HCT116 (cell line): ENCODE measurements around the gene LTA4H.

ENCODE experiments used
- CTCF ChIP-seq, 3 experiments: fragments of 200-600 bp in 1 of 3; sonication (generic) in 1 of 3; IDR thresholded peaks in 2 of 3; conservative IDR thresholded peaks in 1 of 3; 2 replicates each; pipeline ENCODE4 v1.5.1; 2012 to 2017; ENCODE audit warnings: low read depth in 2 of 3, low read length in 2 of 3, antibody characterized with exemption in 1 of 3, borderline replicate concordance in 1 of 3, control low read depth in 1 of 3, mild to moderate bottlenecking in 1 of 3, mixed read lengths in 1 of 3, mixed run types in 1 of 3, moderate library complexity in 1 of 3; ENCODE audit not compliant: insufficient read depth in 1 of 3
- EGR1 ChIP-seq: IDR thresholded peaks from 2 replicates; pipeline ENCODE4 v1.6.1; 2012; ENCODE audit warnings: low read depth
- EZH2 ChIP-seq: fragments of 200-600 bp; sonication (generic); IDR thresholded peaks from 2 replicates; pipeline ENCODE4 v1.6.1; 2017; ENCODE audit warnings: antibody characterized with exemption, mixed run types
- EZH2phosphoT487 ChIP-seq: fragments of 200-600 bp; IDR thresholded peaks from 2 replicates; pipeline ENCODE4 v1.6.1; 2018; ENCODE audit warnings: antibody characterized with exemption, borderline replicate concordance
- POLR2A ChIP-seq: IDR thresholded peaks from 2 replicates; pipeline ENCODE4 v1.7.0; 2011; ENCODE audit warnings: borderline replicate concordance; ENCODE audit not compliant: insufficient read depth, insufficient read length; ENCODE audit errors: extremely low read depth
- YY1 ChIP-seq: IDR thresholded peaks from 2 replicates; pipeline ENCODE4 v1.6.1; 2011; ENCODE audit warnings: low read length, low read depth, moderate library complexity, mild to moderate bottlenecking; ENCODE audit not compliant: insufficient replicate concordance; ENCODE audit errors: extremely low read depth
- ZFX ChIP-seq: fragments of 450-650 bp; IDR thresholded peaks from 2 replicates; pipeline ENCODE4 v1.6.1; 2017
- TF ChIP-seq, protein P1 (sequence below): IDR thresholded peaks from 2 replicates; pipeline ENCODE4 v1.6.1; 2012

DNA sequence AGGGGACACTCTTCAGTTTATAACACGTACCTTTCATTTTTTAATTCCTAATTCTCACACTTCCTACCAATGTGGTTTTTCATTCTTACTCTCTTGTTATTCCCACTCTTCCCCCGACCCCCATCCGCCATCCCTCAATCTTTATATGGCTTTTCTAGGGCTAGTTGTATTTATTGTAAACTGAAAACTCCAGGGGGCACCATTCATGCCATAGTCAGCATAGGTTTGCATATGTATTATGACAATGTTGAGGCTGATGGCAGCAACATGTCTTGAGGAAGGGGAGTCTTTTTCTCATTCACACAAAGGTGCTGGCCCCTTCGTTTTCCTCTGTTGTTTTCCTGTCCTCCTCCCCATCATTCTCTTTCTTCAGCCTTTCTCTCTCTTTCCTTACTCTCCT, 27.7 kb upstream of the LTA4H start:
- peak; percentile 18 to 58 (median 30); a peak in 2 of 6 replicates for TF ChIP-seq CTCF (IDR thresholded peaks at IDR 0.05 in 2 of 3, conservative IDR thresholded peaks at IDR 0.05 in 1 of 3; ENCODE audit: borderline replicate concordance in 1 of 3, insufficient read depth in 1 of 3, low read depth in 2 of 3, low read length in 2 of 3)
- no peak for TF ChIP-seq EZH2
- no peak for TF ChIP-seq EGR1
- no peak for TF ChIP-seq POLR2A
- no peak for TF ChIP-seq ZFX
- no peak for TF ChIP-seq EZH2phosphoT487
- TF ChIP-seq, protein P1, sequence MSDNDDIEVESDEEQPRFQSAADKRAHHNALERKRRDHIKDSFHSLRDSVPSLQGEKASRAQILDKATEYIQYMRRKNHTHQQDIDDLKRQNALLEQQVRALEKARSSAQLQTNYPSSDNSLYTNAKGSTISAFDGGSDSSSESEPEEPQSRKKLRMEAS = no peak
- no peak for TF ChIP-seq YY1
